Lower leg skin (tissue), 4 donors: ENCODE data around the gene CHN2. TPM values are rescaled to one million over a fixed set of nuclear protein-coding genes. Genes with fewer than 3 reads are reported as not detected.

Experiments
- DNase-seq, 2 donors: peaks; one replicate each; pipeline ENCODE4 v3.0.0-alpha.2; 2019; ENCODE audit warnings: low spot score in 2 of 2
- H3K4me3 ChIP-seq: fragments of 200-600 bp; sonication (generic); 2 replicates; pipeline ENCODE4 v1.5.1; 2017; ENCODE audit warnings: mild to moderate bottlenecking, low read depth; ENCODE audit not compliant: poor library complexity, severe bottlenecking
- CTCF ChIP-seq, 3 donors: fragments of 450-650 bp; IDR thresholded peaks; one replicate each; pipeline ENCODE4 v1.5.1; 2016; ENCODE audit warnings: antibody characterized with exemption in 3 of 3, mild to moderate bottlenecking in 3 of 3, moderate library complexity in 2 of 3
- POLR2A ChIP-seq, 2 donors: fragments of 450-650 bp; IDR thresholded peaks; one replicate each; pipeline ENCODE4 v1.6.1; 2016 to 2017; ENCODE audit warnings: antibody characterized with exemption in 2 of 2, mild to moderate bottlenecking in 1 of 2, moderate library complexity in 1 of 2
- WGBS, 2 donors: methylation state at CpG; one replicate each; pipeline ENCODE4 v1.1.5; 2018; 5-methylcytosine and 5-hydroxymethylcytosine counted together
- intact Hi-C: fragments of 100-400 bp; cut with DNase I; formaldehyde crosslinking; loops from one replicate; pipeline ENCODE4 v1.15.0; 2023; ENCODE audit warnings: low total_unique reads
- total RNA-seq, 4 donors: library from RNA; depleted of rRNA; stranded (reverse); fragments of >200 nt; gene quantifications; one replicate each; pipeline ENCODE4 v1.1.0, GENCODE V29; 2016

CHN2 gene
- total RNA-seq, 4 donors from 2014 or later, result 1.0 to 3.8 (median 2.0) TPM

GRCh38 chr7:29418651-29419050 lies 224.1 kb downstream of the CHN2 start:
- no peak for TF ChIP-seq POLR2A (IDR thresholded peaks at IDR 0.05)
- TF ChIP-seq CTCF (IDR thresholded peaks at IDR 0.05), result no peak
- intact Hi-C loops, result loop anchor here (5.0 kb wide), 1 partner anchor 889 kb away; no protein-coding TSS in a partner anchor
- H3K4me3 ChIP-seq, result no peak overlapping the region
- DNase-seq, result no peak
- 87 to 90% methylated on average over 6 of the region's 6 CpGs for WGBS, 2 donors

- H3K4me3 ChIP-seq, result no peak overlapping the region
- intact Hi-C loops, result no loop called here
- no peak for DNase-seq
- TF ChIP-seq POLR2A (IDR thresholded peaks at IDR 0.05) (no peak), CTCF (IDR thresholded peaks at IDR 0.05) (no peak)
Observed at GRCh38 chr7:29420011-29420410, 225.4 kb downstream of the CHN2 start.

- intact Hi-C loops, result no loop called here
- no peak for DNase-seq
- TF ChIP-seq CTCF (IDR thresholded peaks at IDR 0.05) (no peak), POLR2A (IDR thresholded peaks at IDR 0.05) (no peak)
- H3K4me3 ChIP-seq, result no peak overlapping the region
- 85% methylated on average over 12 of the region's 12 CpGs for WGBS, 2 donors
Observed at GRCh38 chr7:29421010-29421956, 226.7 kb downstream of the CHN2 start.

GRCh38 chr7:29422829-29423228 lies 228.3 kb downstream of the CHN2 start:
- intact Hi-C loops, result no loop called here
- 75 to 80% methylated on average over 5 of the region's 5 CpGs for WGBS, 2 donors
- DNase-seq, result no peak
- no peak for TF ChIP-seq CTCF (IDR thresholded peaks at IDR 0.05)
- no peak for TF ChIP-seq POLR2A (IDR thresholded peaks at IDR 0.05)
- no peak overlapping the region for H3K4me3 ChIP-seq

GRCh38 chr7:29424295-29424983 lies 229.9 kb downstream of the CHN2 start:
- TF ChIP-seq CTCF (IDR thresholded peaks at IDR 0.05), result no peak
- no peak for TF ChIP-seq POLR2A (IDR thresholded peaks at IDR 0.05)
- 70 to 71% methylated on average over 7 of the region's 7 CpGs for WGBS, 2 donors
- DNase-seq, result peak in 1 of 2 donors; percentile 23
- no peak overlapping the region for H3K4me3 ChIP-seq
- intact Hi-C loops, result no loop called here
